Measurements from ENCODE around the gene BCL11A. TPM values are rescaled to one million over a fixed set of nuclear protein-coding genes. Genes with fewer than 3 reads are reported as not detected.

Gene BCL11A
- total RNA-seq, 1 experiment from 2014 or later = 91.4 TPM

GRCh38 chr2:60540074-60540473, 13.4 kb downstream of the BCL11A start:
- Histone ChIP-seq H2AK5ac (ENCODE audit: insufficient read length, low read length) (no peak overlapping the region), H4K8ac (replicated peaks; ENCODE audit: insufficient read length, low read depth, low read length) (no peak overlapping the region), H2BK15ac (ENCODE audit: low read depth, low read length) (no peak overlapping the region), H2BK20ac (ENCODE audit: low read depth, low read length, poor library complexity, severe bottlenecking) (no peak overlapping the region), H3K9ac (ENCODE audit: extremely low read depth, insufficient read length, low read length) (no peak overlapping the region), H3K9me3 (ENCODE audit: control insufficient read depth, low read depth, low read length) (no peaks in the 10 kb centered on the region), H3K23ac (ENCODE audit: insufficient read length, low read depth, low read length) (no peak overlapping the region), H4K20me1 (ENCODE audit: control insufficient read depth, insufficient read depth, insufficient read length) (no peaks in the 10 kb centered on the region), H2BK12ac (ENCODE audit: insufficient read length, low read depth, low read length) (no peak overlapping the region), H4K5ac (ENCODE audit: insufficient read length, low read depth, low read length) (no peak overlapping the region), H3K23me2 (ENCODE audit: insufficient read length, low read depth, low read length, poor library complexity, severe bottlenecking) (no peaks in the 10 kb centered on the region), H3K14ac (ENCODE audit: insufficient read depth, low read length) (no peak overlapping the region), H2AFZ (ENCODE audit: low read length) (no peak overlapping the region), H3K4me2 (ENCODE audit: insufficient read depth, insufficient read length, low read length) (no peak overlapping the region), H2BK120ac (ENCODE audit: low read depth, low read length, poor library complexity, severe bottlenecking) (no peak overlapping the region), H3K79me1 (ENCODE audit: insufficient read depth, low read depth, low read length, poor library complexity, severe bottlenecking) (peaks cover 18% of the 10 kb centered on the region), H3K18ac (ENCODE audit: insufficient read length, low read depth, low read length) (no peak overlapping the region), H3K4ac (ENCODE audit: low read depth, low read length) (no peak overlapping the region), H2BK5ac (ENCODE audit: insufficient read length, low read length) (no peak overlapping the region), H3K27ac (ENCODE audit: insufficient read length, low read depth, low read length) (no peak overlapping the region), H3K27me3 (ENCODE audit: insufficient read depth, low read length) (no peaks in the 10 kb centered on the region), H3T11ph (ENCODE audit: low read length) (no peak overlapping the region), H3K4me1 (ENCODE audit: insufficient read depth, low read length) (peaks cover 30% of the 10 kb centered on the region), H3K79me2 (ENCODE audit: insufficient read depth, low read length) (peaks cover 6% of the 10 kb centered on the region; the same call in 1 of the 2 replicates), H3K56ac (ENCODE audit: insufficient read length, low read depth, low read length) (no peak overlapping the region), H4K91ac (ENCODE audit: insufficient read length, low read depth, low read length) (no peak overlapping the region)
- peaks cover 15 to 52% (median 38%) of the 10 kb centered on the region in 3 experiments; a peak in 6 of 7 replicates for H3K36me3 Mint-ChIP-seq (ENCODE audit: insufficient read depth in 1 of 3, low read depth in 3 of 3)
- no peak for TF ChIP-seq CTCF (conservative IDR thresholded peaks at IDR 0.05)
- WGBS (ENCODE audit: extremely low coverage, insufficient read length, low lambda C conversion rate) = no CpG with 5 or more reads among the region's 2 CpGs
- H3K27me3 Mint-ChIP-seq (ENCODE audit: low read depth) = no peaks in the 10 kb centered on the region
- H3K9me3 Mint-ChIP-seq = no peaks in the 10 kb centered on the region
- no peak overlapping the region for H3K27ac Mint-ChIP-seq
- H3K4me1 Mint-ChIP-seq = peaks cover 81 to 82% of the 10 kb centered on the region in 2 experiments
- DNase-seq = no peak
- H3K4me3 Mint-ChIP-seq = no peak overlapping the region
